ENCODE data around the gene LRRC31.

DNA sequence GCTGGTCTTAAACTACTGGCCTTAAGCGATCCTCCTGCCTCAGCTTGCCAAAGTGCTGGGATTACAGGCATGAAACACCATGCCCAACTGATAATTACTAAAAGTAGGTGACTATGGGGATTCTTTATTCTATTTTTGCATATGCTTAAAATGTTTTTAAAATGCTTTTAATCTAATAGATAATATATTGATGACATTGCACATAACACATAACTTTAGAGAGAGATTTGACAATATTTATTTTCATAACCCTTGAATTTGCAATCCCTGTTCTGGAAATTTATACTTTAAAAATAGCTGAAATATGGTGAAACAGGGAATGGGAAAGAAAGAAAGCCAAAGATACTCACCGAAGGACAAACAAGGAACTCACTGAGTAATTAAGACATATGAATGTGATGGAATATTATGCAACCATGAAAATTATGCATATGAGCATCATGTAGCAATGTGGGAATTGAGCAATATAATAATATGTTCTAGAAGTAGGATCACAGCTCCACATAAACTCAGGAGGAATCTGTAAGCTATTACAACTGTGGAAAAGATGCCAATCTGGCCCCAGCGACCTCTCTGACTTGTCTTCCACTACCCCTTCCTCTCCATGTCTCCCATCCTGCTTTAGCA is 2.0 kb downstream of the LRRC31 start:
- no peak for TF ChIP-seq POLR2AphosphoS5 (IDR thresholded peaks at IDR 0.05; ENCODE audit: low read depth, low read length)
- no peak for TF ChIP-seq TAF1 (IDR thresholded peaks at IDR 0.05; ENCODE audit: borderline replicate concordance, insufficient read depth, low read length)
- TF ChIP-seq SIN3A (IDR thresholded peaks at IDR 0.05; ENCODE audit: borderline replicate concordance, insufficient read depth, low read length) = no peak
- TF ChIP-seq, protein P1, sequence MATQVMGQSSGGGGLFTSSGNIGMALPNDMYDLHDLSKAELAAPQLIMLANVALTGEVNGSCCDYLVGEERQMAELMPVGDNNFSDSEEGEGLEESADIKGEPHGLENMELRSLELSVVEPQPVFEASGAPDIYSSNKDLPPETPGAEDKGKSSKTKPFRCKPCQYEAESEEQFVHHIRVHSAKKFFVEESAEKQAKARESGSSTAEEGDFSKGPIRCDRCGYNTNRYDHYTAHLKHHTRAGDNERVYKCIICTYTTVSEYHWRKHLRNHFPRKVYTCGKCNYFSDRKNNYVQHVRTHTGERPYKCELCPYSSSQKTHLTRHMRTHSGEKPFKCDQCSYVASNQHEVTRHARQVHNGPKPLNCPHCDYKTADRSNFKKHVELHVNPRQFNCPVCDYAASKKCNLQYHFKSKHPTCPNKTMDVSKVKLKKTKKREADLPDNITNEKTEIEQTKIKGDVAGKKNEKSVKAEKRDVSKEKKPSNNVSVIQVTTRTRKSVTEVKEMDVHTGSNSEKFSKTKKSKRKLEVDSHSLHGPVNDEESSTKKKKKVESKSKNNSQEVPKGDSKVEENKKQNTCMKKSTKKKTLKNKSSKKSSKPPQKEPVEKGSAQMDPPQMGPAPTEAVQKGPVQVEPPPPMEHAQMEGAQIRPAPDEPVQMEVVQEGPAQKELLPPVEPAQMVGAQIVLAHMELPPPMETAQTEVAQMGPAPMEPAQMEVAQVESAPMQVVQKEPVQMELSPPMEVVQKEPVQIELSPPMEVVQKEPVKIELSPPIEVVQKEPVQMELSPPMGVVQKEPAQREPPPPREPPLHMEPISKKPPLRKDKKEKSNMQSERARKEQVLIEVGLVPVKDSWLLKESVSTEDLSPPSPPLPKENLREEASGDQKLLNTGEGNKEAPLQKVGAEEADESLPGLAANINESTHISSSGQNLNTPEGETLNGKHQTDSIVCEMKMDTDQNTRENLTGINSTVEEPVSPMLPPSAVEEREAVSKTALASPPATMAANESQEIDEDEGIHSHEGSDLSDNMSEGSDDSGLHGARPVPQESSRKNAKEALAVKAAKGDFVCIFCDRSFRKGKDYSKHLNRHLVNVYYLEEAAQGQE (IDR thresholded peaks at IDR 0.05; ENCODE audit: insufficient read depth in 1 of 2, low read depth in 2 of 2, low read length in 2 of 2) = no peak

Measured in PFSK-1 (cell line).